ENCODE data around the gene OR10D3. TPM values are rescaled to one million over a fixed set of nuclear protein-coding genes. Genes with fewer than 3 reads are reported as not detected.

The OR10D3 gene
- total RNA-seq, 6 donors from 2014 or later: not detected

DNA sequence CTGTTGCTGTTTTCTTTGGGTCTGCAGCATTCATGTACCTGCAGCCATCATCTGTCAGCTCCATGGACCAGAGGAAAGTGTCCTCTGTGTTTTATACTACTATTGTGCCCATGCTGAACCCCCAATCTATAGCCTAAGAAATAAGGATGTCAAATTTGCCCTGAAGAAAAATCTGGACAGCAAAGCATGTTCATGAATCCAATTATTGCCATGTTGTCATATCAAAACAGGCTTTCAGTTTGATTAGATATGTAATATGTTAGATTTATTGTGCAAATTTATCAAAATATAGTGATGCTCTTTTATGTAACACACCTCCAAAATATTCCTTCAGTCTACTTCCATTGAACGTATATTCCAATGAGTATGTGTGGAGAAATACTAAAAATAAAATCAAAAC is 42.3 kb downstream of the OR10D3 start:
- ATAC-seq (ENCODE audit: low FRiP score in 2 of 2) (no peak), DNase-seq (no peak)
- Histone ChIP-seq H3K27ac (no peak overlapping the region), H3K4me3 (no peak overlapping the region), H3K36me3 (no peaks in the 10 kb centered on the region), H3K27me3 (no peaks in the 10 kb centered on the region), H3K9me3 (no peaks in the 10 kb centered on the region), H3K4me1 (no peaks in the 10 kb centered on the region)
- 86 to 92% methylated on average over 1 of the region's 1 CpG for WGBS, 2 donors
- no peak for TF ChIP-seq POLR2A (IDR thresholded peaks at IDR 0.05)

DNA sequence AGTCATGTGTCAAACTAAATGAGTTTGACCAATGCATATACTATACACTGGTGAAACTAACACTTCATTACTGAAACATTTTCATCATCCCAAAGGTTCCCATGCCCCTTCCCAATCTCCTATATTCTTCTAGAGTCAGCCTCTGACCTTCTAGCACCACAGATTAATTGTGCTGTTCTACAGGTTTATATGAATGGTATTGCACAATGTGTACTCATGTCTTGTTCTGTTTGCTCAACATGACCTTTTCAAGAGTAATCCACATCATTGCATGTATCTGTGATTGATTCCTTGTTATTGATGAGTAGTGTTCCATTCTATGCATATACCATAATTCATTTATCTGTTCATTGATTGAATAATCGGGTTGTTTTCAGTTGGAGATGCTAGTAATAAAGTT is 50.2 kb downstream of the OR10D3 start:
- TF ChIP-seq POLR2AphosphoS5 (IDR thresholded peaks at IDR 0.05) (no peak), POLR2A (IDR thresholded peaks at IDR 0.05) (no peak), EP300 (IDR thresholded peaks at IDR 0.05) (no peak)
- TF ChIP-seq, protein P1, sequence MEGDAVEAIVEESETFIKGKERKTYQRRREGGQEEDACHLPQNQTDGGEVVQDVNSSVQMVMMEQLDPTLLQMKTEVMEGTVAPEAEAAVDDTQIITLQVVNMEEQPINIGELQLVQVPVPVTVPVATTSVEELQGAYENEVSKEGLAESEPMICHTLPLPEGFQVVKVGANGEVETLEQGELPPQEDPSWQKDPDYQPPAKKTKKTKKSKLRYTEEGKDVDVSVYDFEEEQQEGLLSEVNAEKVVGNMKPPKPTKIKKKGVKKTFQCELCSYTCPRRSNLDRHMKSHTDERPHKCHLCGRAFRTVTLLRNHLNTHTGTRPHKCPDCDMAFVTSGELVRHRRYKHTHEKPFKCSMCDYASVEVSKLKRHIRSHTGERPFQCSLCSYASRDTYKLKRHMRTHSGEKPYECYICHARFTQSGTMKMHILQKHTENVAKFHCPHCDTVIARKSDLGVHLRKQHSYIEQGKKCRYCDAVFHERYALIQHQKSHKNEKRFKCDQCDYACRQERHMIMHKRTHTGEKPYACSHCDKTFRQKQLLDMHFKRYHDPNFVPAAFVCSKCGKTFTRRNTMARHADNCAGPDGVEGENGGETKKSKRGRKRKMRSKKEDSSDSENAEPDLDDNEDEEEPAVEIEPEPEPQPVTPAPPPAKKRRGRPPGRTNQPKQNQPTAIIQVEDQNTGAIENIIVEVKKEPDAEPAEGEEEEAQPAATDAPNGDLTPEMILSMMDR (IDR thresholded peaks at IDR 0.05): no peak
- H3K27me3 ChIP-seq: no peaks in the 10 kb centered on the region
- H3K9me3 ChIP-seq: no peaks in the 10 kb centered on the region
- H3K27ac ChIP-seq: no peak overlapping the region
- WGBS, 2 donors: 0 to 42% methylated on average over 1 of the region's 1 CpG
- DNase-seq (no peak), ATAC-seq (ENCODE audit: low FRiP score in 2 of 2) (no peak)
- H3K4me3 ChIP-seq: no peak overlapping the region
- H3K4me1 ChIP-seq: no peaks in the 10 kb centered on the region
- H3K36me3 ChIP-seq: no peaks in the 10 kb centered on the region

Other genes starting within 250 kb of the OR10D3 start
- gene OR4D5, start 243.7 kb upstream of the OR10D3 start, total RNA-seq: not detected
- gene OR6T1, start 239.5 kb upstream of the OR10D3 start, total RNA-seq: not detected
- not detected for gene OR10S1, start 205.6 kb upstream of the OR10D3 start, total RNA-seq
- gene OR10G6, start 188.2 kb upstream of the OR10D3 start, total RNA-seq: not detected
- gene OR10G4, start 170.3 kb upstream of the OR10D3 start, total RNA-seq: not detected
- gene OR10G9, start 160.3 kb upstream of the OR10D3 start, total RNA-seq: not detected
- not detected for gene OR10G8, start 156.5 kb upstream of the OR10D3 start, total RNA-seq
- not detected for gene OR10G7, start 142.0 kb upstream of the OR10D3 start, total RNA-seq
- gene VWA5A, start 67.9 kb upstream of the OR10D3 start, total RNA-seq: 10 to 100 TPM; 16.4 to 39.0 (median 32.9) TPM
- not detected for gene OR8G1, start 57.8 kb downstream of the OR10D3 start, total RNA-seq
- gene OR8G5, start 73.0 kb downstream of the OR10D3 start, total RNA-seq: under 1 TPM in 1 of 6 donors, not detected in 5; 0.64 TPM
- gene OR8D1, start 130.6 kb downstream of the OR10D3 start, total RNA-seq: not detected
- gene OR8D2, start 136.9 kb downstream of the OR10D3 start, total RNA-seq: not detected
- gene OR8B2, start 201.2 kb downstream of the OR10D3 start, total RNA-seq: not detected
- gene OR8B3, start 215.7 kb downstream of the OR10D3 start, total RNA-seq: not detected
- gene OR8B4, start 241.5 kb downstream of the OR10D3 start, total RNA-seq: not detected

Data from upper lobe of left lung (tissue), 6 donors.